Measurements from ENCODE around the gene FER1L5.

- no peak for TF ChIP-seq CTCF (IDR thresholded peaks at IDR 0.05)
- no peak for TF ChIP-seq EP300 (IDR thresholded peaks at IDR 0.05; ENCODE audit: borderline replicate concordance in 1 of 2, low read depth in 1 of 2, low read length in 1 of 2)
- no peak for TF ChIP-seq CHD2 (IDR thresholded peaks at IDR 0.05; ENCODE audit: low read length, partially characterized antibody)
- TF ChIP-seq TEAD4 (IDR thresholded peaks at IDR 0.05; ENCODE audit: borderline replicate concordance, insufficient read depth) = no peak
- TF ChIP-seq JUND (IDR thresholded peaks at IDR 0.05) = no peak
- TF ChIP-seq USF2 (IDR thresholded peaks at IDR 0.05; ENCODE audit: borderline replicate concordance, low read depth, low read length) = no peak
- TF ChIP-seq SMC3 (IDR thresholded peaks at IDR 0.05; ENCODE audit: low read depth, low read length) = no peak
- TF ChIP-seq POLR2AphosphoS5 (IDR thresholded peaks at IDR 0.05; ENCODE audit: low read depth, low read length) = no peak
Measured at GRCh38 chr2:96700086-96700485, 57.5 kb downstream of the FER1L5 start.
